NCI-H187 treated with DMSO at 0.1 percent for 48 hours (cell line): Measurements from ENCODE around the gene ZCCHC2.
A peak's percentile ranks its signal among the peaks of the same experiment; 100 is the strongest.

Experiments
- DNase-seq: peaks from one replicate; lab custom pipeline; 2025; lab: John Stamatoyannopoulos, UW

Gene ZCCHC2

DNA sequence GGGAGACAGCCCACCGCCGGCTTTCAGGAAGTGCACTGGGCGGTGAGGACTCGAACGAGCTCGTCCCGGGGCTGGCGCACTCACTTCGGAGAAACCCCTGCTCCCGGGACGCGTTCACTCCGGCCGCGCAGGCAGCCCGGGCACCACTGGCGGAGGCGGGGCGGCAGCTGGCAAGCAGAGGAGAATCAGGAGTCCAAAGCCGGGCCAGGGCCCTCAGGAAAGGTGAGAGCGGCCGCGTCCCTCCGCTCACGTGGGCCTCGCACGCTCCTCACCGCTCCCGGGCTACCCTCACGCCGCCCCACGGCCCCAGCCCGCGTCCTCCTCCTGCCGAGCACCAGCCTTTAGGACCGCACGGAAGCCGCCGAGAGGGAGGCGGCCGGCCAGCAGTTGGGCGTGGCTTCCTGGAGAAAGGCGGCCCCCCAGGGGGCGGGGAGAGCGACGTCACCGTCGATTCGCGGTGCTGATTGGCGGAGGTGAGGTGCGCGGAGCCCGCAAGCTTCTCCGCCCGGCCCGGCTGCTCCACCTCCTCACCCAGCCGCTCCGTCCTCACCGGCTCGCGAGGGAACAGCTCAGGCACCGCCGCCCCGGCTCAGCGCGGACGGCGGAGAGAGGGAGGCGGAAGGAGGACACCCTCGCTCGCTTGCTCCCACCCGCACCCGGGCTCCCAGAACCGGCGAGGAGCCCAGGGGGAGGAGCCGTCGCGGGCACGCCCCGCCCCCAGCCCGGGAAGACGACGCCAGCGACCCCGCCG lies at the start of gene ZCCHC2:
TSS of gene ZCCHC2 (plus strand) at position 522 of the 751 bp plus-strand sequence. CDS start 400 bp downstream, outside the sequence.
- peak; percentile 28 for DNase-seq

GRCh38 chr18:62479574-62479973 lies 43.3 kb upstream of the ZCCHC2 start:
- DNase-seq, result no peak

- DNase-seq, result no peak
Observed at GRCh38 chr18:62480927-62481326, 41.9 kb upstream of the ZCCHC2 start.

GRCh38 chr18:62484941-62485340 lies 37.9 kb upstream of the ZCCHC2 start:
- DNase-seq, result no peak

DNA sequence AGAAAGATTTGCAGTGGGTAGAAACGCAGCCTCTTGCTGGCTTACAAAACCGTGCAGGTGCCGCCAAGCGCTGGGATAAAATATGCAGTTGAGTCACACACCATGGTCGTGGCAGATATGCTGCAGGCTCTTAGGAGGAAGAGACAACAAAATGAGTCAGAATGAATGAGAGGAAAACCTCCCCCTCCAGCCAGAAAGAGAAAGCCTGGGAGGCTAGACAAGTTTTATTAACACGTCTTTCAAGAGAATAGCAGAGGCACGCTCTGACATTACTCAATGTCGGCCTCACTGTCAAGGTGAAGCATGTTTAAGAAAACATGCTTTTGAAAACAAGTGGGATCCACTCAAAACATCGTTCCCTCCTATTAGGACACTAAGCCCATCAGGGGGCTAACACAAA lies 37.1 kb upstream of the ZCCHC2 start:
- DNase-seq, result no peak

DNA sequence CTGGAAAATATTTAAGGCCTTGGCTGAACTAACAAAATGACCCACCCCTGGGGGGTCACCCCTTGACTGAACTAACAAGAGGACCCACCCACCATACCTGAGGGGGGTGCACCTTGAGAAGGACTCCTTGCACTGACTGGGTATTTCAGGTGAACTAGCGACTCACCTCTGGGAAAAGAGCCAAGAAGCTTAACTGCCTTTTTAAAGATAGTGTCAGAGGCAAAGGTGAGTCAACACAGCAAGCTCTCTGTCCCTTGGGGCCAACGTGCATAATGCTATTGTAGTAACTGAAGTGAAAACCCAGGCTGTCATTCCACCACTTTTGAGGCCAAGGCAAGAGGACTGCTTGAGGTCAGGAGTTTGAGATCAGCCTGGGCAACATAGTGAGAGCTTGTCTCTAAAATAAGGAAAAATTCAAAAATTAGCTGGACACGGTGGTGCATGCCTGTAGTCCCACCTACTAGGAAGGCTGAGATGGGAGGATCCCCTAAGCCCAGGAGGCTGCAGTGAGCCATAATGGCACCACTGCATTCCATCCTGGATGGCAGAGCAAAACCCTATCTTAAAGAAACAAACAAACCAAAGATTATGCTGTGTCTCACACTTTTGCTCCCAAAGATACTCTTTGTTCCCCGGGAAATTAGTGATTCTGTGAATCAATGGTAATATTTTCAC lies 36.4 kb upstream of the ZCCHC2 start:
- DNase-seq, result no peak

DNA sequence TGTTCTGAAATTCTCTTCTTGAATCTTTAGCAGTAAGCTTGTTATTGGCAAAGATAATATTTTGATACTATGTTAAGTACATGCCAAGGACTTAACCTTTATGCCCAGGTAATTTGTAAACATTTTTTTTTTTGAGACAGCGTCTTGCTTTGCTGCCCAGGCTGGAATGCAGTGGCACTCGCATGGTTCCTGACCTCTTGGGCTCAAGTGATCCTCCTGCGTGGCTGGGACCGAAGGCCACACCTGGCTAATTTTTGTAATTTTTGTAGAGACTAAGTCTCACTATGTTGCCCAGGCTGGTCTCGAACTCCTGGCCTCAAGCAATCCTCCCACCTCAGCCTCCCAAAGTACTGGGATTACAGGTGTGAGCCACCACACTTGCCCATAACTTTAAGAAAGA lies 35.7 kb upstream of the ZCCHC2 start:
- no peak for DNase-seq

GRCh38 chr18:62490967-62491695 lies 31.7 kb upstream of the ZCCHC2 start:
- no peak for DNase-seq

DNA sequence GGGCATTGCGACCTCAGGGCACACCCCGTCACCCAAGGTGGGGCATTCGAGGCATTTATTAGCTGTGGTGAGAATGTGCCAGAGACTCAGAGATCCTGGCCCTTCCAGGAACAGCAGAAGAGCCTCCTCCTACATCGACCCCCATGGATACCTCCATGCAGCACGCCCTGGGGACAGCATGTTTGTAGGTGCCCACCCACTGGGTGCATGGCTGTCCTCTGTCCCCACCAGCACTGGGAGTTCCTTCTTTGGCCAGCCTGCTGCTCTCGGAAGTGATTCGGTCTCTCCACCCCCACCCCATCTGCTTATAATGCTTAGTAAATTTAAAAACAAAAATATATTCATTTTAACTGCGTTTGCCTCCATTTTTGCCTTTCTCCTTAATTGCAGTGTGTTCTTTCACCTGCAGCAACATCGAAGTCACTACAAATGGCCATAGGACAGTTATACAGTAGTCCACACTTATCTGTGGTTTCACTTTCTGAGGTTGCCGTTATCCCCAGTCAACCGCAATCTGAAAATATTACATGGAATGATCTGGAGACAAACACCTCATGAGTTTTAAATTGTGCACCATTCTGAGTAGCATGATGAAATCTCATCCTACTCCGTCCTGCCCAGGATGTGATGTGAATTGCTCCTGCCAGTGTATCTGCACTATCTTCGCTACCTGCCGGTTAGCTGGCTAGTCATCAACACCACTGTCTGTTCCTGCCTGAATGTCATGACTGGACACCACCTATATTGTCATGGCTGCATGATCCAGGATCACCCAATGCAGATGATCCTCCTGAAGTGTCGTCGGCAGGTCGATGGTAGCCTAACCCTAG lies 29.6 kb upstream of the ZCCHC2 start:
- no peak for DNase-seq

- DNase-seq, result no peak
Observed at GRCh38 chr18:62494764-62495163, 28.1 kb upstream of the ZCCHC2 start.

DNA sequence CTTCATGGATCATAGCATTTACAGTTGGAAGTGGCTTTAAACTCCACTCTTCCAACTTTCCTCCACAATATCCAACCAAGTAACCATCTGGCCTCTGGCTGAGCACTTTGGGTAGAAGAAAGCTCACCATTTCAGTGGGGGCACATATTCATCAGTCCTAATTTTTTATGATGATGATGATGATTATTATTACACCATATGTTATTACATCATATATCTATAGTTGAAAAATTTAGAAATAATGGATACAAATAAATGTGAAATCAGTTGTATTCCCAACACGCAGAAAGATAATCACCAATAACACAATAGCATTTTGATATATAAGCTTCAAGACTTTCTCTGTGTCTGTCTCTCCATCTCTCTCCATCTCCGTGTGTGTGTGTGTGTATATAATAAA lies 26.6 kb upstream of the ZCCHC2 start:
- no peak for DNase-seq

GRCh38 chr18:62497190-62497772 lies 25.5 kb upstream of the ZCCHC2 start:
- no peak for DNase-seq

DNA sequence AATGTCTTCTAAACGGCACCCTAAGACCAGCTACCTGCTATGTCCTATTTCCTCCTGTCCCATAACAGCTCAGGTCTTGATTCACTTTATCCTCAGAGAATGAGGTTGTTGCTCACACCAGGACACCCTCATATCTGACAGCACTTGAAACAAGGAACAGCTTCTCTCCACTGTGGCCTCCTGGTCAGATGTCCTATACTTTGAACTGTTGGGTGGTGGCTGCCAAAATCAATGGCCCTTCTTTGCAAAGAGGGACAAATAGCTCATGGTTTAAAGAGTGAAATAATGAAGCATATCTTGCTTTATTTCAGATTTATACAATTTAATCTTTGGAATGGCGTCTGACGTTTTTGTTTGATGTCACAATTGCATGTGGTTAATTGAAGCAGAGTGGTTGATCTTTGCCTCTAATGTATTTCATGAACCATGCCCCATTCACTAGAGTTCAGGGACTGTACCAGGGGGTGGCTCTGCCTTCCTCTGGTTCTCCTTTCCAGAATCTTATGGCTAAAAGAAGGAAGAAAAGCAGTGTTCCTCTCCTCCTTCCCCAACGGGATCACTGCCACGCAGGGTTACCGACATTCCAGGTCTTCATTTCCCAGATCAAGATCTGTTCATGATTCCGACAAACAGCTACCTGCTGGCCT lies 24.1 kb upstream of the ZCCHC2 start:
- no peak for DNase-seq

DNA sequence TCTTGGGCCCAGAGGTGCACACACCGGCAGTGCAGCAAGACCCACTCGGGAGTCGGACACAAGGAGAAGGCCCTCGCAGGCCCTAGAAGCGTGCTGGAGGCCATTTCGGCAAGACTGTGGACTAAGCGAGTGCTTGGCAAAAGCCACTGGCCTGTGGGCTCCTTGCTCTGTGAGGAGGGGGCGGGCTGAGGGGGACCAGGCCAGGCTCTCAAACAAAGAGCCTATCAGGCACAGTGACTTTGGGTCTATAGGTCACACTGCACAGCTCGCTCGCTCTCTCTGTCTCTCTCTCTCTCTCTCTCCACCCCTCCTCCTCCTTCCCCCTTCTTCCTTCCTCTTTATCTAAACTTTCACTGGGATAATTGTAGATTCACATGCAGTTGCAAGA lies 23.6 kb upstream of the ZCCHC2 start:
- no peak for DNase-seq

- no peak for DNase-seq
Observed at GRCh38 chr18:62500174-62500573, 22.7 kb upstream of the ZCCHC2 start.

DNA sequence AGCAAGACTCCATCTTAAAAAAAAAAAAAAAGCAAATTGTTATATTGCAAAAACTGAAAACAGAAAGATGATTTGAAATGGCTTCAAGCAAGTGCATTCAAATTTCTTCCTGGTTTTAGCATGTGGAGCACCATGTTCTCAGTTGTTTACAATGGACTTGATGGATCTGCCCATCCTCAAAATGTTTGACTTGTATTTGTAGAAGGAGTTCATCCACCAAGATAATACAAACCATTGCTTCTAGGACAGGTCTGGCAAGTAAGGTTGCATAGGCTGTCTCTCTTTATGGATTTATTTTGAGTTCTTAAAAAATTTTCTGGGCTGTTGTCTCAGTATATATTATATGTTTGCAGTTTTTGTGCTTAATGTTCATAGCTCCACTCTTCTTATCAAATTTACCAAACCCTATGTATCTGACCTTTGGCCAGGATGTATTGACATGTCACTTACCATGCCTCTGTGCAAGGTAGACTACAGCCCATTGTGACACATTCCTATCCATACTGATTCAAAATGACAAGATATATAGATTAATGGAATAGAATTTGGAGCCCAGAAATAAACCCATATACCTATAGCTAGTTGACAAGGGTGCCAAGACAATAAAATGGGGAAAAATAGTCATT lies 21.7 kb upstream of the ZCCHC2 start:
- DNase-seq, result no peak

DNA sequence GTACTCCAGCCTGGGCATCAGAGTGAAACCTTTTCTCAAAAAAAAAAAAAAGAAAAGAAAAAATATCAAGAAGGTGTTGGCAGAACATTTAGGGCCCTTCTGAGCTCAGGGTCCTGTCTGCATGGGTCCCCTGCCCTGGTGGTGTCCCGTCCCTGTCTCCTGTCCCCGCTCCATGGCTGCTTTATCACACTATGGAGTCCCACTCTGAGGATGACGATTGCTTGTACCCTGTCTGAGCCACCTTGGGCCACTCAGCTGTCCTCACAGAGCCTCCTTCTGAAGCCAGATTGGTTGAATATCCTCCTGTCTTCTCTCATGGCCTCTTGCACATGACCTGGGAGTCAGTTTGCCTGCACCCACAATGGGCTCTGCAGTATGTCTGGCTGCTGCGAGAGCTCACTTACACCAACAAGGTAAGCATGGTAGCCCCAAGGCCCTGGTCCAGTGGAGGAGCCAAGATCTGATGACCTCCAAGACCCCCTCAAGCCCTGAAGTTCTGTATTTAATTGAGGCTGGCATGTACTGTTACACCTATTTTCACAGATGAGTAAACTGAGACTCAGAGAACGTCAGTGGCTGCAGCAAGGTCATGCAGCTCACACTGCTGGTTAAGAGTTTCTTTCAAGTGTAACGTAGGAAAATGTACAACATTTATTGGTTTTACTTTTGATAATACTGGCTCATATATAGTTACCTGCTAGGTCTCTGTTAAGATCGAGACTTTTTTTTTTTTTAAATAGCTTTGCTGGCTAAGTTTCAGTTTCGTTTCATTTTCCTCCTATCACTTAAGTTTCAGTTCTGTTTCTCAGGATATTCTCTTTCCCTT lies 16.9 kb upstream of the ZCCHC2 start:
- no peak for DNase-seq

DNA sequence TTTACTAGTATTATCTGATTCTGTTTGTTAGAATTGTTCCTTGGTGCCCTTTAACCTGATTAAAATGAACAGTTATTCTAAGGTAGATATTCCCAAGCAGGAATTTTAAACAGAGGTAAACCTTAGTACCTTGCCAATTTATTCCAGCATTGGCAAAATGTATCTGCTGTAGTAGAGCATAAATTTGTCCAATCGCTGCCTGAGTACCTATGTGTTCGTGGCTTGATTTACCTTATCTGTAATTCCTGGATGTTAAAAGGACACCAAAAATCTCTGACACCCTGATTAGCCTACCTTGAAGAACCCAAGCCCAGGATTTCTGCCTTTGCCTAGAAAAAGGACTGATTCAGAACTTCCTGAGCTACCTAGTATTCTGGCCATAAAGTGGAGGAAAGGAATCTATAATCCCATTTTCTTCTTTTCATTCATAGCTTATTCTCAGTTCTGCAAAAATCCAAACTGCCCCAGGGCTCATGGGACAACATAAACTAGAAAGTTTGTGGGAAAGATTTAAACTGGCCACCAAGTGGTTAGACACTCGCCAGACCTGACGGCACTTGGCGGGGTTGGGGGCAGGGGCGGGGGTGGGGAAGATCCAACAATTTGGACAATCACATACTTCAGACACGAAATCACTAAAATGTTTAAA lies 16.2 kb upstream of the ZCCHC2 start:
- no peak for DNase-seq

DNA sequence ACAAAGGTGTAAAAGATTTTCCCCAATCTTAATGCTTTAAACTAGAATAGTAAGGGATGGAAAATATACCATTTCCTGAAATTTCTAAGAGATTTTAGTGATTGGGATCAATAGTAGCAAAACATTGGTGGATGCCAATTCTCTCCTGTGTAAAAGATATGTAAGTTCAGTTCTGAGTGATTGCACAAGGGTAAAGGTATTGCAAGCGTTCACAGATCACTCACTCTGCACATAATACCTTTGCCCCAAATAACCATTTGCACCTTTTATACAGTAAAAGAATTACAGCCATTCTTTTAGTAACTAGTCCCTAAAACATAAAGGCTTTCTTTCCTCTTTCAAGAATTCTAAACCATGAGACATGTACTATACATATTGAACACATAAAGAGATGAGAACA lies 13.0 kb upstream of the ZCCHC2 start:
- DNase-seq, result no peak
